Hepatic stellate cell (primary cell): ENCODE data around the gene TOR2A.
A peak's percentile ranks its signal among the peaks of the same experiment; 100 is the strongest.

Experiments
- DNase-seq: peaks from one replicate; pipeline ENCODE4 v3.0.0; 2011; ENCODE audit warnings: low spot score

Gene TOR2A

DNA sequence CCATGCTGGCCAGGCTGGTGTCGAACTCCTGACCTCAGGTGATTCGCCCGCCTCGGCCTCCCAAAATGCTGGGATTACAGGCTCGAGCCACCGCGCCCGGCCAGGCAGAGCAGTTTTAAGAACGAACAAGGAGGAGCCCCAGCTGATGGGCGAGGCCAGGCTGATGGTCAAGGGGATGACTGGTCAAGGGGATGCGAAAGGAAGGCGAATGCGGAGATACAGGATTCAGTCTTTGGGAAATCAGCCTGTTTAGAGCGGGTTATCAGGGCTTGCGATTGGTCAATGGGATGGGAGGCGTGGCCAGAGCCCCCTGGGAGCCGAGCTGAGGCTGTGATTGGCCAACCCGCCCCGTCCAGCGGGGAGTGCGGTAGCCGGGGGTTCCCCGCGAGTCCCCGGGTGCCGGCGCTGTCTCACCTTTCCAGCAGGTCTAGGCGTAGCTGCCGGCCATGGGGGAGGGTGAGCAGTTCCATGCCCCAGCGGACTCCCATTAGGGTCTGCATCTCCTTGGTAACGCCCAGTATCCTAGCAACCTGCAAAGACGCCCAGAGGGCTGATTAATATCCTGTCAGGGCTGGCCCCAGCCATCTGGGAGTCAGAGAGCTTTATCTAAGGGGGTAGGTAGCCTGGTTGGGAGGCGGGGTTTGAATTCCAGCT is 7.5 kb upstream of the TOR2A start:
- DNase-seq = no peak

DNA sequence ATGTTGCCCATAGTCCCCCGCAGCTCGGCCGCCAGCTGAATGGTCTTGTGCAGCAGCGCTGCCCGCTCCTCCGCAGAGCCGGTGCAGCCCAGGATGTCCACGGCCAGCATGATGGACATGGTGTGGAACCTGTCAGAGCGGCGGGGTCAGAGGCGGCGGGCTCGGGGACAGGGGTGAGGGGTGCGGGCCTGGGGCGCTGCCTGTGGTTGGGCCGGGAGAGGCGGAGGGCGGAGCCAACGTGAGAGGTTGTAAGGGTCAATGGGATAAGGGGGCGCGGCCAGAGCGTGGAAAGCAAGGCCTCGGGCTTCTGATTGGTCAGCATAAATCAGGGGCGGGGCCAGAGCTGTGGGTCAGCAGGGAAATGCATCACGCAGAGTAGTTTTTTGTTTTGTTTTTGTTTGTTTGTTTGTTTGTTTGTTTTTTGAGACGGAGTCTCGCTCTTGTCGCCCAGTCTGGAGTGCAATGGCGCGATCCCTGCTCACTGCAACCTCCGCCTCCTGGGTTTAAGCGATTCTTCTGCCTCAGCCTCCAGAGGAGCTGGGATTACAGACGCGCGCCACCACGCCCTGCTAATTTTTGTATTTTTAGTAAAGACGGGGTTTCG is 6.8 kb upstream of the TOR2A start:
- no peak for DNase-seq

DNA sequence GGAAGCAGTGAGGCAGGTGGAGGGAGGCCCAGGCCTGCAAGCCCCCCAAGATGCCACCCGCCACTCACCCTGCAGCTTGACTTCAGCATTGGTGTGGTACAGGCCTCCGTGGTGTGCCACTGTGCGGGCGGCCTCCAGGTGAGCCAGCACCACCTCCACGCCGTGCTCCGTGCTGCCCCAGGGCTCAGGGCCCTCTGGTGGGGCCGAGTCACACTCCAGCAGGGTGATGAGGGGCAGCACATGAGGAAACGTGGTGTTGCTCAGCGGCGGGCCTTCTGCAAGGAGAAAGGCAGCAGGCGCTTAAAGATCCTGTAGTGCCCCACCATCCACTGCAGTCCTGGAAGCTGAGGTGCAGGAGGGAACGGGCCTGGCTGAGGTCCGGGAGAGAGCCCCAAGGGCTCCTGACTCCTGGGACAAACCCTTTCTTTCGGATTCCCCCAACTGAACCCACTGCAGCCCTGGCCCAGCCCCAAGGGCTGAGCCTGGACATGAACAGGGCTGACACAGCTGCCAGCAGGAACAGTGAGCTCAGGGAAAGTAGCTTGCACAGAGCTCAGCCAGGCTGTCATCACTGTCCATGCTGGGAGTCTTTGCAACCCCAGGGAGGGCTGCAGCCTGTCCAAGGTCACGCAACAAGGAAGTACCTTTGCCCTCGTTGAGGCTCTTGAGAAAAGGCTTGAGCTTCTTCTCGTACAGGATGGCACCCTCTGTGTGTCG is 4.7 kb upstream of the TOR2A start:
- DNase-seq = no peak

DNA sequence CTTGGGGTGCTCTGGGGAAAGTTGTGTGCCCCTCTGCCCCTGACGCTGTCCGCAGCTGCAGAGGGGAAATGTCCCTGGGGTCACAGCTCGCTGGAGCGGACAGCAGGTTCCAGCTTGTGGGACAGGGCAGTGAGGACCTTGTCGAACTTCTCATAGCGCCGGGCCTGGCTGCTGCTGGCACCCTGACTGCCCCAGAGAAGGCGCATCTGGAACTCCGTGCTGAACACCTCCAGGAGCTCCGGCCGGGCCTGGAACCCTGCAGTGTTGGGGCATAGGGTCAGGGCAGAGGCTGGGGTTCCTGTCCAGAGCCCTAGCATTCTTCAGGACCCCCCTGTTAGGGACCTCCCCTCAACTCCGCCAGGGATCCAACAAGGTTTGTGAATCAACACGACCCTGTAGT is 3.6 kb upstream of the TOR2A start:
- DNase-seq = no peak

DNA sequence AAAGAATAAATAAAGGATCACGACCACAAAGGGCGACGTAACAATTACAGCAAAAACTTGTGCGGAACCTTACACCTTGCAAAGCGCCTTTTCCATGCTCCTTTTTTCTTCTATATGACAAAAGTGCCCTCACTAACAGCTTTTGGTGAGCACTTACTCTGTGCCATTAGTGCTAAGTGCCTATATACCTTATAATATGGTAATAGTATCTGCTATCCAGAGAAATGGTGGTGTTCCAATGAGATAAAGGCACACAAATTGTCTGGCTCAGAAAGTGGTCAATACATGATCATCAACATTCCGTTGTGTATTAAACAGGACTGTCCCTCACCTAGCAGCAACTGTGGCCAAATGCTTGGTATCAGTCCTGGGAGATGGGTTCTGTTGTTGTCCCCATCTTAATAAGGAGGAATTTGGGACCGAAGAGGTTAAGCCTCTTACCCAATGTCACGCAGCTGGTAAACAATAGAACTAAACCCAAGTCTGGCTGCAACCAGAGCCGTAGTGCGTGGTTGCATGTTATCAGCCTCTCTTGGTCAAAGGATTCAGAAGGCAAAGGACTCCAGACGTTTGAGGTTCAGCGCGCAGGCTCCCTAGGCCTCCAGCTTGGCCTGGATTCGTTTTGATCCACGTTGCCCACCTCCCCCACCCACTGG is 564 bp upstream of the TOR2A start:
- DNase-seq = no peak

DNA sequence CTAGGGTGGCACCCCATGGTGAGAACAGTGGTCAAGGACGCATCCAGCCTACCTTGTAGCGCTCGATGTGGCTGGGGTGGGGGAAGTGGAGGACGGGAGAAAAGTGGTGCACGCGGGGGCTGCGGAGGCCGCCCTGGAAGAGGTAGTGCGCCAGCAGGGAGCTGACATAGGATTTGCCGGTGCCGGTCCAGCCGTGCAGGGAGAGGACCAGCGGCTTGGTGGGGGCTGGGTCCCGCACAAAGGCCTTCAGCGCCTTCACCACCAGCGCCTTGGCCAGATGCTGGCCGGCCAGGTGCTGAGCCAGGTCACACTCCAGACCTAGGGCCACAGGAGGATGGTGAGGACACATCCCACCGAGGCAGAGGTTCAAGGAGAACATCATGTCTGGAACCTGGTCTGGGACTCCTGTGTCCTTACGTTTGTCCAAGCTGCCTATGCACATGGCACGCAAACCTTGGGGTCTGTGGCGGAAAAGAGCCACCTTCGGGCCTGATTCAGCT is 797 bp downstream of the TOR2A start:
- no peak for DNase-seq

DNA sequence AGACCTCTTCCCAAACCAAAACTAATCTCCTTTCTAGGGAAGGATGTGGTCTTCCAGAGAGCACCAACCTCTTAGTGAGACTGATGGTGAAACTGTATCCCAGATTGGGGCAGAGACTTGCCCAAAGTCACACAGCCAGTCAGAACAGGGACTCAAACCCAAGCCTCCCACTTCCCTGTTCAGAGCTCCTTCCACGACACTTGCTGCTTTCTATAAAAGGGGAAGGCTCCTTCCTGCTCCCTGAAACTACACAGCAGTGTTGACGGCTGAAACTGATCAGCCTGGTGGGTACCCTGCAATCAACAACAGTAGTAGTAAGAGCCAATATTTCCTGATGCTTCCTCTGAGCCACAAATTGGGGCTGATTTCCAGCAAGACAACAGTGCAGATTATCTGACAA is 1.5 kb downstream of the TOR2A start:
- no peak for DNase-seq

DNA sequence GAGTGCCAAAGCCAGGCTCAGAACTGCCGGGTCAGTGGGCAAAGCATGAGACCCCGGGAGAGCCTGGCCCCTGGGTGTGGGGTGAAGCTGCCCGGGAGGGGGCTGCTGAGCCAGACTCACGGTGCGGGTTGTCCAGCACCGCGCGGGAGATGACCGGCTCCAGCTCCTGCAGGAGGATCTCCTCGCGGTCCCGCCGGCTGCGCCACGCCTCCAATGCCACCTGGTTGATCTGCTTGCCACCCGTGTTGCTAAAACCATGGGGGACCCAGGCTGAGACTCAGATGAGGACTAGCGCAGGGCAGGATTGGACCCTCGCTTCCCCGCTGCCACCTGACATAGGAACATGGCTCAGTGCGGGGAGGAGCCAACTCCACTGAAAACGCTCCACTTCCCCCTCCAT is 2.6 kb downstream of the TOR2A start:
- DNase-seq = no peak

DNA sequence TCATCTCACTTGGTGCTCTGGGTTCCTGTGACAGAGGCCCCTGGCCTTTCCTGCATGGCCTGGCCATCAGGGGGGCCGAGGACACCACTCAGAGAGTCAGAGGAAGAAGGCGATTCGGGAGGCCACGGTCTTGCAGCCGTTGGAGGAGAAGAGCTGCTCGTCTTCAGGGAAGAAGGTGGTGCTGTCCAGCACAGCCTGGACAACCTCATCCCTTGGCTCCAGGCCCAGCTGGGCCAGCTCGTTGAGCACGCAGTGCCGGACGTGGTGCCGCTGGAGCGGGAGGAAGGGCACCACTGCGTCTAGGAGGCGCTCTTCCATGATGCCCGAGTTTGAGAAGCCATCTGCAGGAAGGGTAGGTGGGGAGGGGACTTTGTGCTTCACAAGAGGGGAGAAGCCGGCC is 3.2 kb downstream of the TOR2A start:
- DNase-seq = no peak

DNA sequence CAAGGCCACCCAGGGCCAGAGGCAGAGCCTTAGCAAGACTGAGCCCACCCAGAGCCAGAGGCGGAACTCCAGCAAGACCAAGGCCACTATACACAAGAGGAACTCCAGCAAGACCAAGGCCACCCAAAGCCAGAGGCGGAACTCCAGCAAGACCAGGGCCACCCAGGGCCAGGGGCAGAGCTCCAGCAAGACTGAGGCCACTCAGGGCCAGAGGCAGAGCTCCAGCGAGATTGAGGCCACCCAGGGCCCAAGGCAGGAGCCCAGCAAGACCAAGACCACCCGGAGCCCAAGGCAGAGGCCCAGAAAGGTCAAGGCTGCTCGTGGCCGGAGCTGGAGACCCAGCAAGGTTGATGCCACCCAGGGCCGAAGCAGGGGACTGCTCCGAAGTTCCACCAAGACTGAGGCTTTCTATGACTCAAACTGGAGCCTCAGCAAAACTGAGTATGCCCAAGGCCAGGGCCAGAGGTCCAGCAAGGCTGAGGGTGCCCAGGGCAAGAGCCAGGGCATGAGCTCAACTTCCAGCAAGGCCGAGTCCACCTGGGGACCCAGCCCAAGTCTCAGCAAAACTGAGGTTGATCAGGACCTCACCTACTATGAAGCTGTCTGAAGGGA is 4.2 kb downstream of the TOR2A start:
- no peak for DNase-seq

DNA sequence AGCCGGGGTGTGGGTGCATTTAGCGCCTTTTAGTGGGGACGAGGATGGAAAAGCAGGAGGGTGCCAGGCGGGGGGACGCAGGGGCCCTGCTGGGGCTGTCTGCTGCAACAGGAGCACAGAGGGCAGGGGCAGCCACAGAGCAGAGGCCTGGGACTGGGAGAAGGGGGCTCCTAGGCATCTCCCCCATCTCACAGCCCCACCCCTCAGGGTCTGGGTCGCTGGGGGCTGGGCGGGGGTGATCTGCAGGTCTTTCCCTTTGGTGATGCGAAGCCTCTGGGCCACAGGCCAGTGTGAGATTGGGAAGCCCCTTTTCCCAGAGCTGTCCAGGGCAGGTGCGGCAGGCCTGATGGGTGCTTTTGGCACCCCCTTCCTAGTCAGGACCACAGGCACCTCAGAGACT is 4.8 kb downstream of the TOR2A start:
- no peak for DNase-seq

DNA sequence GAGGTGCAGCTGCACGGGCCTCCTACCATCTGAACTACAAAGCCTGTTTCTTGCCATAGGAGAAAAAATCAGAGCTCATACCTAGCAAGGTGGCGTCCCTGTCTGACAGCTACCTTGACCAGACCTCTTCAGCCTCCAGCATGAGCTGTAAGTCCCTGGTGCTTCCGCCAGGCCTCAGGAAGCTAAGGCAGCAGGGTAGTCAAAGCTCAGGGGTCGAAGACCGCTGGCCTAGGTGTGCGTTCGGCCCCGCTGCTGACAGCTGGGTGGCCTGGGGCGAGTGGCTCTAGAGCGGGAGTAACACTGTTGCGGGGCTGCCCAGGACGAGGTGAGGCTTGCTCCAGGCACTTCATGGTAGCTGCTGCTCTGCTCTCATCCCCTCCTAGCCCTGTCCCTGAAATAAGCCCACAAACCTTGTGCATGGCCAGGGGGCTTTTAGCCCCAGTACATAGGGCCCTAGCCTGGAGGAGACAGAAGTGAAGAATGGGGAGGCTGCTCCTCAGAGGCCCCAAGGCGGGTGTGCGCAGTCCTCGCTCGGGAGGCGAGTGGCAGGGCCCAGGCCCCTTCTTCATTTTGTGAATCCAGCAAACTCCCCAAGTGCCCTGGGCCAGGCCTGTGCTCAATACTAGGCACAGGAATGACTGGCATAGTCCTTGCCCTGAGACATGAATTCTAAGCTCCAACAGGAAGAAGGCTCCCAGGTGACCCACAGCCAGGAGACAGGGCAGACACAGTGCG is 5.4 kb downstream of the TOR2A start:
- DNase-seq = no peak

DNA sequence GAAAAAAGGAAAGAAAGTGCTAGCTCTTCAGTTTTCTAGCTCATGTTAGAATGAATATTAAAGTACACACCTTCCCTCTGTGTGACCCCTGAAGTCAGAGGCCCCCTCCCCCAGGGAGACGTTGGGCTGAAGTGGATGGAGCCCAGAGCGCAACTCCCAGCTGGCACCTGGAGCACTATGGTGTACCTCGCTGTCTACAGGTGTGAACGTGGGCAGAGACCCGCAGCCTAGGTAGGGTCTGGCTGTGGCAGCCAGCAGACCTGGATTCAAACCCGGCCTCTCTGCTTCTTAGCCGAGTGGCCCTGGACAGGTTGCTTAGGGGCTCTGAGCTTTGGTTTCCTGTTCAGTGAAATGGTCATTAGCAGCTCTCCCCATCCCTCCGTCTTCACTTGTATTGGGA is 6.3 kb downstream of the TOR2A start:
- no peak for DNase-seq

DNA sequence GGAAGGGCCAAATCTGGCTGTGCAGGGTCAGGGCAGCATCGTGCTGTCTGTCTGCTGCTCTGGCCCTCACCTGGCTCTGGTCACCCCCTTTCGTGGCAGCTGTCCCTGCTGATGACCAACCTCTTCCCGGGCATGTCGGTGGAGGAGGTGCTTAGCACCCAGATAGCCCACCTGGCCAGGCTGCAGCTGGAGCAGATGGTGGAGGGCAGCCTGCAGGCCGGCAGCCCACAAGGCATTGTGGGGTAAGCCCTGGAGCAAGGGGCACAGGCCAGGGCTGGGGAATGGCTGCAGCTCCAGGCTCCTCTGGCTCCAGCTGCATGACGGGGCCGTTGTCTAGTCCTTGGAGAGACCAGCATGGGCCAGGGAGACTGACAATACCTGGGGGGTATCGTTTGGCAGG is 8.2 kb downstream of the TOR2A start:
- DNase-seq = no peak

DNA sequence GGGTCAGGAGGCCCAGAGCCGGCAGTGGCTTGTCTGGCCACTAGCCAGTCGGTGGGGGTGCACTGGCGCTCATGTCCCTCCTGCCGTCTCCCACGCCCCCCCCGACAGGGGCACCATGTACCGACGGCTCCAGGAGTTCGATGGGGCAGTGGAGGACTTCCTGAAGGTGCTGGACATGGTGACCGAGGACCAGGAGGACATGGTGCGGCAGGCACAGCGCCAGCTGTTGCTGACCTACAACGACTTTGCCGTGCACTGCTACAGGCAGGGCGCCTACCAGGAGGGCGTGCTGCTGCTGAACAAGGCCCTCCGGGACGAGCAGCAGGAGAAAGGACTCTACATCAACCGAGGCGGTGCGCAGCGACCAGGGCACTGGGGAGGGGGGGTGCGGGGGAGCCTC is 11.1 kb downstream of the TOR2A start:
- DNase-seq = no peak

DNA sequence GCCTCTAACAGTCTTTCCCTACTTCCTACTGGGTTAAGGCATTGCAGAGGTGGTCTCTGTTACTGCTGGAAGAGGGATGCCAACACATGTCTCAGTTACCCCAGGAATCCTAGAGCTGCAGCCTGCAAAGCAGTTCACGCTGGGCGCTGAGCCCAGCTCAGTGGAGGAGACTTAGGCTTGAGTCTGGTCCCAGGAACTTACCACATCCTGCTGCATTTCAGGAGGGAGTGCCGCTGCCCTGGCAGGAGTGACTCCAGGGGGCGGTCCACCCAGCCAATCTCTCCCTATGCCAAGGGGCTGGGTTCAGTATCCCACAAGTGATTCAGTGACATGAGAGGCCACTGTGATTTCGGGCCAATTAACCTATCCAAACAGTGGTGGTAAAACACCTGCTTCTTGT is 11.7 kb downstream of the TOR2A start:
- DNase-seq = peak; percentile 56

DNA sequence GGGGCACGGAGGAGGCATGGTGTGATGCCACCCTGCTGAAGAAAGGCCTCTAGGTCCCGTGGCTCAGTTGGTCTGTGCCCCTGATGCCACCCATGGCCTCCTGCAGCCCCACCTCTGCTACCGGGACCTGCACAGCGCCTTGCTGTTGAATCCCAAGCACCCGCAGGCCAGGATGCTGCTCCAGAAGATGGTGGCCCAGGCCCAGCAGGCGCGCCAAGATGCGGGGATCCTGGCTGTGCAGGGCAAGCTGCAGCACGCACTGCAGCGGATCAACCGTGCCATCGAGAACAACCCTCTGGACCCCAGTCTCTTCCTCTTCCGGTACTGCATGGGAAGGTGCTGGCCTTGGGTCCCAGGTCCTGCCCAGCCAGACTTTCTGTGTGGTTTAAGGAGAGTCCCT is 12.1 kb downstream of the TOR2A start:
- no peak for DNase-seq

DNA sequence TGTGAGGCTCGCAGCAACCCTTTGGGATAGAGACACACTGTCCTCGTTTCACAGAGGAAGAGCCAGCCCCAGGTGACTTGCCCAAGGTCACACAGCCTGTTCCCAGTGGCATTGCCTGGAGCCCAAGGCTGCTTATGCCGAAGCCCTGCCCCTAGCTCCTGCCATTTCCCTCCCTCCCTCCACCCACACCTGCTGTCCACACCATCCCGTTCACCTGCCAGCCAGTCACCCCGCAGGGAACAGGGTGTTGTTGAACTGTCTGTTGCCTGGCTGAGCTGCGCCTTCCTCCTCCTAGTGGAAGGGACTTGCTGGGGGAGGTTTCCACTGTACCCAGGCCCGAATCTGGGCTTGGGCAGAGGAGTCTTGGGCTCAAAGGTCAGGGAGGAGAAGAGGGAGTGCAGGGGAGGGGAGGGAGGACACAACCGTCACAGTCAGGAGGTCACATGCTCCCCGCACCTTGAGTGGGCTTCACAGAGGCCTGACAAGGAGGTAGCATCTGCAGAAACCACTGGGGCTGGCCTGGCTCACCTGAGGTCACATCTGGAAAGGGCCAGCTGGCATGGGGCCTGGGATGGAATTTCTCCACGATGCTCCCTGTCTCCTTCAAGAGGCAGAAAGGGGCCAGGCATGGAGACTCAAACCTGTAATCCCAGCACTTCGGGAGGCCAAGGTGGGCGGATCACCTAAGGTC is 12.9 kb downstream of the TOR2A start:
- DNase-seq = no peak

DNA sequence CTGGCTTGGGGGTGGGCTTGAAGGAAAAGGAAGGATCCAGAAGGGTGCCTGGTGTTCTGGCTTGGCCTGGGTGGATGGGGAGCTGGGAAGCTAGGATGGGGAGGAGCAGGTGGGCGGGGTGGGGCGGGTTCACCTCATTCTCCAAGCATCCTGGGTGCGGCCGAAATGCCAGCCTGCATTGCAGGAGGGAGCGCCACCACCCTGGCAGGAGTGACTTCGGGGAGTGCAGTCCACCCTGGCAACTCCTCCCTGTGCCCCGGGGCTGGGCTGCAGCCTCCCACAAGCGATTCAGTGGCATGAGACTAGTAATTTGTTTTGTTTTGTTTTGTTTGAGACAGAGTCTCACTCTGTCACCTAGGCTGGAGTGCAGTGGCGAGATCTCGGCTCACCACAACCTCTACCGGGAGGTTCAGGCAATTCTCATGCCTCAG is 13.7 kb downstream of the TOR2A start:
- DNase-seq = no peak

DNA sequence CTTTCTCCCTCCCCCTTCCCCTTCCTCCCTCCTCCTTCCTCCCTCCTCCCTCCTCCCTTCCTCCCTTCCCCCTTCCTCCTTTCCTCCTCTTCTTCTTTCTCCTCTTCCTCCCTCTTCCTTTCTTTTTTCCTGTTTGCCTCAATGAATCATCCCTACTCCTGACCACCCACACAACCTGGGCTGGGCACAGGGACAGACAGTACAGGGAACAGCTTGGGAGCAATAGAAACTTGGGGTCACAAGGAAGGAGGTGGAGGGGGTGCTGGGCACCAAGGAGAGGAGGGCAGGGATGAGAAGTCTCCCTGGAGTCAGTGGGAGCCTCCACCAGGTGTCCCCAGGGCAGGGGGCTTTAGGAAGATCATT is 14.2 kb downstream of the TOR2A start:
- DNase-seq = no peak
